Left renal pelvis (tissue), 4 donors: ENCODE measurements around the gene MAGED4B. TPM values are rescaled to one million over a fixed set of nuclear protein-coding genes. Genes with fewer than 3 reads are reported as not detected.
"Not testable (repeated sequence)": the region's sequence is repeated elsewhere in the genome, so short reads cannot be mapped to it uniquely, and the experiment has no call there.

Experiments used
- DNase-seq, 4 donors: peaks; one replicate each; pipeline ENCODE4 v3.0.0-alpha.2; 2013; ENCODE audit warnings: low read depth in 4 of 4, low spot score in 3 of 4
- polyA plus RNA-seq, 4 donors: library from polyadenylated mRNA; unstranded; fragments of 120-200 nt; gene quantifications; one replicate each; pipeline ENCODE4 v1.2.1, GENCODE V29; 2013; ENCODE audit not compliant: insufficient read length in 4 of 4

MAGED4B gene, protein sequence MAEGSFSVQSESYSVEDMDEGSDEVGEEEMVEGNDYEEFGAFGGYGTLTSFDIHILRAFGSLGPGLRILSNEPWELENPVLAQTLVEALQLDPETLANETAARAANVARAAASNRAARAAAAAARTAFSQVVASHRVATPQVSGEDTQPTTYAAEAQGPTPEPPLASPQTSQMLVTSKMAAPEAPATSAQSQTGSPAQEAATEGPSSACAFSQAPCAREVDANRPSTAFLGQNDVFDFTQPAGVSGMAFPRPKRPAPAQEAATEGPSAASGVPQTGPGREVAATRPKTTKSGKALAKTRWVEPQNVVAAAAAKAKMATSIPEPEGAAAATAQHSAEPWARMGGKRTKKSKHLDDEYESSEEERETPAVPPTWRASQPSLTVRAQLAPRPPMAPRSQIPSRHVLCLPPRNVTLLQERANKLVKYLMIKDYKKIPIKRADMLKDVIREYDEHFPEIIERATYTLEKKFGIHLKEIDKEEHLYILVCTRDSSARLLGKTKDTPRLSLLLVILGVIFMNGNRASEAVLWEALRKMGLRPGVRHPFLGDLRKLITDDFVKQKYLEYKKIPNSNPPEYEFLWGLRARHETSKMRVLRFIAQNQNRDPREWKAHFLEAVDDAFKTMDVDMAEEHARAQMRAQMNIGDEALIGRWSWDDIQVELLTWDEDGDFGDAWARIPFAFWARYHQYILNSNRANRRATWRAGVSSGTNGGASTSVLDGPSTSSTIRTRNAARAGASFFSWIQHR
- 10 to 100 TPM; 63.5 to 96.9 (median 73.2) TPM for polyA plus RNA-seq

DNA sequence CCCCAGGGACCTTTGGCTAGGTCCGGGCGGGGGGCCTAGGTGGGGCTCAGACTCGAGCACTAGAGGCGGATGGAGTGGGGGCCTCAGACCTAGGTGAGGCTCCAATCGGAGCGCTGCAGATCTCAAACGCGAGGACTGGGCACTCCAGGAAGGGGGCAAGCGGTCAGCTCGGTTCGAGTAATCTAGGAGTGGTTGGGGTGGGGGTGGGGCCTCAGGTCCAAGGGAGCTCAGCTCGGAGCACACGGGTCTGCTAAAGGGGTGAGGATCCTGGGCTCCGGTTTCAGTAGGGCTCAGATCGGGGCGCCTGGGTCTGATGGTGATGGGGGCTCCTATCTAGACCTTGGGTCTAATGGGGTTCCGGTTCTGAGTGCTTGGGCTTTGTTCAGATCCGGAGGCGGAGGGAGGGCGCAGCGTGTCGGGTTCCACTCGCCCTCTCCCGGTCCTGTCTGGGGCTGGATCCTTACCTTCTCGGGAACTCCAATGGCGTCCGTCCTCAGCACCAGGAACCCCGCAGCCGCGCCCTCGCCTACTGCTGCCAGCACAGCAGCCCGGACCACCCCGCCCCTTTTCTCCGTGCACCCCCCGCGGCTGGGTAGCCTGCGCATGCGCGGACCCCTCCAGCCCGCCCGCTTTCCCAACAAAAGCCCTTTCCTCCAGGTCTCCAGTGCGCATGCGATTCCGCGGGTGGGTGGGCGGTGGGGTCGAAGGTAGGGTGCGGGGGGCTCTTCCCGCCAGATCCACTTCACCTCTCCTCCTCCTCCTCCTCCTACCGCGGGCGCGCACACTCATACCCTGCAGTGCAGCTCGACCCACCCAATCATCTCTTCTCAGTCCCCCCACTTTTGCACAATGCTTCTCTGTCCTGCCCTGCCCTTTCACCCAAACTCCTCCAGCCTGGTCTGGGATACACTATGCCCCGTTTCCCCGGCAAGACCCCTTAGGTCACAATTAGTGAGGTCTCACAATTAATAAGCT, at the start of gene MAGED4B:
MAGED4B (minus strand) TSS at position 518 of the 975 bp plus-strand sequence. CDS start 1,011 bp downstream, outside the sequence.
- DNase-seq: not testable (repeated sequence)

DNA sequence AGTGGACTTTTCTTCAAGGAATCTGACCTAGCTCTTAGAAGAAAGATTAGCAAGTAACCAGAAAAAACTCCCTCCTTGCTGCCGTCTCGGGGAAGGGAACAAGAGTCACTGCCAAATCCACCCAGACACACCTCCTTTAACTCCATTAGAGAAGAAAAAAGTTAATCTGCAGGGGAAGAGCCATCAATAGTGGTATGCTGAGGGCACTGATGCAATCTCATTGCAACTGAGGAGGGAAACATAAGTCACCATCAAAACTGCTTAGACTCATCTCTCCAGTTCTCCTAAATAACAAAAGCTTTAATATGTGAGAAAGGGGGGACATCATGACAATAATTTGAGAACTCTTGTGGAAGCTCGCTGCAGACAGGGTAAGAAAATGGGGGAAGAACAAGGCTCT, 49.3 kb upstream of the MAGED4B start:
- no peak for DNase-seq

DNA sequence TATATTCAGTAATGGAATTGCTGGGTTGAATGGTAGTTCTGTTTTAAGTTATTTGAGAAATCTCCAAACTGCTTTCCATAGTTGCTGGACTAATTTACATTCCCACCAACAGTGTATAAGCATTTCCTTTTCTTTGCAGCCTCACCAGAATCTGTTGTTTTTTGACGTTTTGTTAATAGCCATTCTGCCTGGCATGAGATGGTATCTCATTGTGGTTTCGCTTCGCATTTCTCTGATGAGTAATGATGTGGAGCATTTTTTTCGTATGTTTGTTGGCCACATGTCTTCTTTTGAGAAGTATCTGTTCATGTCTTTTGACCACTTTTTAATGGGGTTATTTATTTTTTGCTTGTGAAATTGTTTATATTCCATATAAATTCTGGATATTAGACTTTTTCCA, 13.6 kb upstream of the MAGED4B start:
- DNase-seq: no peak

DNA sequence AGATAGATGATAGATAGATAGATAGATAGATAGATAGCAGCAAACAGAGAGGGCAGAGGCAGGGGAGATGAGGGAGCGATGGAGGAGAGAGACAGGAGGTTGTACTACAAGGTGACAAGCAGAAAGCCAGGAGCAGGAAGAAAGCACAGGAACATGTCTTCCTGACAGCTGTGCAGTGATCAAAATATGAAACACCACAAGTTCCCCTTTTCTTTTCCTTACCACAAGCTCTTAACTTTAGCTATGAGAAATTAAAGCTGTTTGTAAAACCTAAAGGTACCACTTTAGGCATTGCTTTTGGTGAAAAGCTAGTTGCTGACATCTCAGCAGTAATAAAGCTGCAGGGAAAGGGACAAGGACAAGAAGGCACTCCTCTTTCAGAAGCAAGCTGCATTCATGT, 9.1 kb upstream of the MAGED4B start:
- DNase-seq: no peak

DNA sequence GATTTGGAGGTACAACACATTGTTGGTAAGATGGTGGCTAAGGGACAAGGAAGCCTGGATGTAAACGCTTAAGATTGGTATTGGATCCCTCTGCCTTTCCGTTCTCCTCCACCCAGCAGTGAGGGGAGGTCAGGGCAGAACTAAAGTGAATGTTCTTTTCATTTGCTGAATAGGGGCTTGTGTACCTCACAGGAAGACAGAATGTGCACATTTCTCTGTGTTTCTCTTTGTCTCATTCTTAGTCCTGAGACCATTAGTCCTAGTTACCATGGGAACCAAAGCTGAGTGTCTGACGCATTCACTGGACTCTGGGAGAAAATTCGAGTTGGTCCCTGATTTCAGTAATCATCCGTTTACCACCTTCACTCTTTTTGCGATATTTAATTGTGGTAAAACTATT, 26.7 kb downstream of the MAGED4B start:
- DNase-seq: not testable (repeated sequence)

DNA sequence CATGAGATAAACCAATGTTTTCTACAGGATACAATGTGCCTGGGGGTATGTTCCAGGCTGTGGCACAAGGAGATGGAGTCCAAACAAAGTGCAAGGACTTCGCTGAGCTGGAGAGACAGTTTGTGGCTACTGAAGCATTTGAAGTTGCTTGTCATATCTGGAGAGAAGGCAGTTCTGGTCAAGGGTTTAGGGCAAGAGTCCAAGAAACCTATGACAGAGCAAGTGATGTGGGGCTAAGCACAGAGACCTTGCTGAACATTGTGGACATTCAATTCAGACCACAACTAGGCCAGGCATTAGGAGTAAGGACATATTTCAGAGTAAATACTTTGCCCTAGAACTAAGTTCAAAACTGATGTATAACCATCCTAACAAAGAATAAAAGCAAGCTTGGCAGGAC, 34.8 kb downstream of the MAGED4B start:
- no peak for DNase-seq

DNA sequence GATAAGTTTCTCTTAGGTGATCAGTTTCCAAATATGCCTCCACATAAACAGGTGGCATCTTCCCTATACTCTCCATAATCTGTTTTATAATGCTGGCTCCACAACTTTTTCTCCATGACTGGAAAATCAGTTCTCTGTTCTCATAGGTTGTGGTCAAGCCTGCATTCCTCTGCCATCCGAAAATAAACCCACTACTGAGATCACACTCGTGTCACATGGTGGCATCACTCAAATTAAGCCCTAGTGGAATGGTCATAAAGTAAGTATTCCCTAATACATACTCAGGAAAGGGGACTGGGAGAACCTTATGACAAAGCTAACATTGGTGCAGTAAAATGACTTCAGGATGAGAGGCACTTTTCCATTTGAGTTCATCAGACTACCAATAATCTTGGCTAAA, 37.6 kb downstream of the MAGED4B start:
- DNase-seq: no peak

DNA sequence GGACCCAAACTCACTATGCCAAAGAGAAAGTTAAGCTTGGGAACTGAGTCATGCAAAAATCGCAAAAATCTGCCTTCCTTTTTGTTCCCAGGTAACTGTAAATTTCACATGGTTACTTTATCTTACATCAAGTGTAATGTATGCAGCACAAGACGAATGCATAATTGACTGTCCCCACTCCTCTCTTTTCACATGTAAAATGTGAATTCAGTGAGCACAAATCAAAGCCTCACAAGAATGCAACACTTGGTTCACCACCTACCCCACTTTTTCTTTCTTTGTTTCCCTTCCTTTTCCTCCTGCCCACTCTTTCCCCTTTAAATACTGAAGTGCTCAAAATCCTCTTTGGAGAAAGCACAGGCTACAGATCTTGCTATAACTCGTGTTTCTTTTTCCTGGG, 53.2 kb downstream of the MAGED4B start:
- no peak for DNase-seq

Other genes starting within 250 kb of the MAGED4B start
- 100 to 1,000 TPM; 306 to 433 (median 356) TPM for gene MAGED1, start 175.6 kb downstream of the MAGED4B start, polyA plus RNA-seq
- 10 to 100 TPM; 34.5 to 56.6 (median 48.8) TPM for gene MAGED4, start 115.7 kb upstream of the MAGED4B start, polyA plus RNA-seq